ENCODE results near the gene LRRC51. TPM values are rescaled to one million over a fixed set of nuclear protein-coding genes. Genes with fewer than 3 reads are reported as not detected.

LRRC51 gene
- polyA plus RNA-seq, 1 donor from 2014 or later = 20.8 TPM

DNA sequence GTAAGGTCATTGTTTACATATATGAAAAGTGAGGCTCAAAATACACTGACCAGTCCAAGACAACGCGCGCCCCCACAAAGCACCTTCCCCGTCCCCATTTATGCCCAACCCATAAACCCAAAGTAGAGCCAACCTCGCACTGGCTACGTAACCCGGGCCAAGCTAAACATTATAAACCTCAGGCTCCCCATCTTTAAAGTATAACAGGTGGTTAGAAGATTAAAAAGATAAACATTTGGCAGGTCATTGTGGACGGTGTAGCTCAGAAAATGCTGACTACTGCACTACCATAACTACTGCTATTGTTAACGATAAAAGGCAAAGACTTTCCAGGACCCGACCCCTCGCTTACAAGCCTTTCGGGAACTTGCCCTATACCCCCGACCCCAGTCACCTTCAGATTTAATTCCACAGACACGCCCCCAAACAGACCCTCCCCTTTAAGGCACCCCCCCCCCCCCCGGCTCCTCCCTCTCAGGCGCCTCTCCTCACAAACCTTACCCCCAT lies 778 bp upstream of the LRRC51 start:
- H3F3A ChIP-seq (ENCODE audit: insufficient read depth, low read length, poor library complexity, severe bottlenecking) = no peaks in the 10 kb centered on the region
- H2AFZ ChIP-seq (ENCODE audit: low read depth, low read length) = peak overlapping the region; percentile 47
- H3K36me3 ChIP-seq (ENCODE audit: insufficient read depth, low read length) = no peaks in the 10 kb centered on the region
- H4K20me1 ChIP-seq (ENCODE audit: insufficient read depth) = no peaks in the 10 kb centered on the region
- H3K9me2 ChIP-seq (ENCODE audit: insufficient read depth, low read length) = no peaks in the 10 kb centered on the region
- H3K9me3 ChIP-seq (ENCODE audit: low read length) = no peaks in the 10 kb centered on the region
- H3K79me2 ChIP-seq (replicated peaks; ENCODE audit: insufficient read depth, low read length) = peaks cover 53% of the 10 kb centered on the region
- peak overlapping the region; percentile 57 for H3K4me2 ChIP-seq (ENCODE audit: low read length)
- no peak for TF ChIP-seq REST (IDR thresholded peaks at IDR 0.05; ENCODE audit: borderline replicate concordance)
- TF ChIP-seq, protein P1, sequence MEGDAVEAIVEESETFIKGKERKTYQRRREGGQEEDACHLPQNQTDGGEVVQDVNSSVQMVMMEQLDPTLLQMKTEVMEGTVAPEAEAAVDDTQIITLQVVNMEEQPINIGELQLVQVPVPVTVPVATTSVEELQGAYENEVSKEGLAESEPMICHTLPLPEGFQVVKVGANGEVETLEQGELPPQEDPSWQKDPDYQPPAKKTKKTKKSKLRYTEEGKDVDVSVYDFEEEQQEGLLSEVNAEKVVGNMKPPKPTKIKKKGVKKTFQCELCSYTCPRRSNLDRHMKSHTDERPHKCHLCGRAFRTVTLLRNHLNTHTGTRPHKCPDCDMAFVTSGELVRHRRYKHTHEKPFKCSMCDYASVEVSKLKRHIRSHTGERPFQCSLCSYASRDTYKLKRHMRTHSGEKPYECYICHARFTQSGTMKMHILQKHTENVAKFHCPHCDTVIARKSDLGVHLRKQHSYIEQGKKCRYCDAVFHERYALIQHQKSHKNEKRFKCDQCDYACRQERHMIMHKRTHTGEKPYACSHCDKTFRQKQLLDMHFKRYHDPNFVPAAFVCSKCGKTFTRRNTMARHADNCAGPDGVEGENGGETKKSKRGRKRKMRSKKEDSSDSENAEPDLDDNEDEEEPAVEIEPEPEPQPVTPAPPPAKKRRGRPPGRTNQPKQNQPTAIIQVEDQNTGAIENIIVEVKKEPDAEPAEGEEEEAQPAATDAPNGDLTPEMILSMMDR (IDR thresholded peaks at IDR 0.05; ENCODE audit: poor library complexity, severe bottlenecking) = no peak
- no peak for TF ChIP-seq RAD21 (conservative IDR thresholded peaks at IDR 0.05)
- TF ChIP-seq EZH2 (IDR thresholded peaks at IDR 0.05; ENCODE audit: borderline replicate concordance, insufficient read depth, low read length, poor library complexity, severe bottlenecking) = no peak
- no peak for TF ChIP-seq SMC3 (conservative IDR thresholded peaks at IDR 0.05; ENCODE audit: poor library complexity)
- TF ChIP-seq EP300 (conservative IDR thresholded peaks at IDR 0.05; ENCODE audit: poor library complexity, severe bottlenecking) = no peak
- no peak for TF ChIP-seq POLR2AphosphoS5 (IDR thresholded peaks at IDR 0.05)
- TF ChIP-seq TAF1 (IDR thresholded peaks at IDR 0.05; ENCODE audit: low read depth) = no peak
- TF ChIP-seq MXI1 (conservative IDR thresholded peaks at IDR 0.05; ENCODE audit: poor library complexity, severe bottlenecking) = no peak
- H3K4me3 ChIP-seq (ENCODE audit: low read length) = peak overlapping the region; percentile 73
- H3K27ac ChIP-seq (ENCODE audit: low read length) = peak overlapping the region; percentile 90
- peak overlapping the region; percentile 79 for H3K9ac ChIP-seq (ENCODE audit: low read length)
- H3K27me3 ChIP-seq (ENCODE audit: insufficient read depth, low read depth, low read length) = no peaks in the 10 kb centered on the region

DNA sequence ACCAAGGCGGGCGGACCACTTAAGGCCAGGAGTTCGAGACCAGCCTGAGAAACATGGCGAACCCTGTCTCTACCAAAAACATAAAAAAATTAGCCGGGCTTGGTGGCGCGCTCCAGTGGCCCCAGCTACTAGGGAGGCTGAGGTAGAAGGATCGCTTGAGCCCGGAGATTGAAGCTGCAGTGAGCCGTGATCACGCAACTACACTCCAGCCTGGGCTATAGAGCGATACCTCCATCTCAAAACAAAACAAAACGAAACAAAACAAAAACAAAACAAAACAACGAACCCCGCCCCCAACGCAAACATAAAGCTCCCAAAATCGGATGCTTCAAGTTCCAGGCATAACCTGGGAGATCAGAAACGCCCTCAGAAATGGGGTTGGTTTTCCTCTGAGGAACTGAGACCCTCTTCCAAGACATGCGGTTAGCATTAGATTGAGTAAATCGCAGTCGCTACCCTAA lies 564 bp downstream of the LRRC51 start:
- peak overlapping the region; percentile 90 for H3K27ac ChIP-seq (ENCODE audit: low read length)
- H3K79me2 ChIP-seq (replicated peaks; ENCODE audit: insufficient read depth, low read length) = peaks cover 40% of the 10 kb centered on the region
- peak overlapping the region; percentile 50 for H3K4me2 ChIP-seq (ENCODE audit: low read length)
- H3K9me2 ChIP-seq (ENCODE audit: insufficient read depth, low read length) = no peaks in the 10 kb centered on the region
- H4K20me1 ChIP-seq (ENCODE audit: insufficient read depth) = no peaks in the 10 kb centered on the region
- H3K9ac ChIP-seq (ENCODE audit: low read length) = peak overlapping the region; percentile 79
- H3K36me3 ChIP-seq (ENCODE audit: insufficient read depth, low read length) = no peaks in the 10 kb centered on the region
- no peaks in the 10 kb centered on the region for H3F3A ChIP-seq (ENCODE audit: insufficient read depth, low read length, poor library complexity, severe bottlenecking)
- H3K27me3 ChIP-seq (ENCODE audit: insufficient read depth, low read depth, low read length) = no peaks in the 10 kb centered on the region
- H2AFZ ChIP-seq (ENCODE audit: low read depth, low read length) = peak overlapping the region; percentile 18
- peak overlapping the region; percentile 73 for H3K4me3 ChIP-seq (ENCODE audit: low read length)
- TF ChIP-seq REST (IDR thresholded peaks at IDR 0.05; ENCODE audit: borderline replicate concordance) = no peak
- TF ChIP-seq TAF1 (IDR thresholded peaks at IDR 0.05; ENCODE audit: low read depth) = no peak
- no peak for TF ChIP-seq EZH2 (IDR thresholded peaks at IDR 0.05; ENCODE audit: borderline replicate concordance, insufficient read depth, low read length, poor library complexity, severe bottlenecking)
- TF ChIP-seq MXI1 (conservative IDR thresholded peaks at IDR 0.05; ENCODE audit: poor library complexity, severe bottlenecking) = no peak
- no peak for TF ChIP-seq RAD21 (conservative IDR thresholded peaks at IDR 0.05)
- TF ChIP-seq, protein P1 (IDR thresholded peaks at IDR 0.05; ENCODE audit: poor library complexity, severe bottlenecking) = no peak
- no peak for TF ChIP-seq SMC3 (conservative IDR thresholded peaks at IDR 0.05; ENCODE audit: poor library complexity)
- no peak for TF ChIP-seq POLR2AphosphoS5 (IDR thresholded peaks at IDR 0.05)
- H3K9me3 ChIP-seq (ENCODE audit: low read length) = no peaks in the 10 kb centered on the region
